ENCODE results near the gene PAIP2B.

The PAIP2B gene

GRCh38 chr2:71216501-71216900, 10.4 kb downstream of the PAIP2B start (continued):
- TF ChIP-seq ZNF792 (tag by site-specific recombination; IDR thresholded peaks at IDR 0.05), result no peak

GRCh38 chr2:71215447-71215846, 11.5 kb downstream of the PAIP2B start:
- POLR2A ChIA-PET, result interaction anchor here (1.5 kb wide), 1 partner anchor 85 kb away, joined by 3 read pairs; the partner anchor contains the start of genes MCEE and MPHOSPH10
- Histone ChIP-seq H3K4me1 (ENCODE audit: control insufficient read depth, insufficient read depth, low read length) (0 out of 2 replicates have a peak, but pooled peaks cover 2% of the 10 kb centered on the region), H3K36me3 (ENCODE audit: control insufficient read depth in 2 of 2, insufficient read depth in 1 of 2, low read length in 2 of 2) (no peaks in the 10 kb centered on the region), H3K9me3 (ENCODE audit: control insufficient read depth, insufficient read depth, low read depth, low read length) (no peaks in the 10 kb centered on the region), H3K4me3 (ENCODE audit: low read depth, low read length) (no peak overlapping the region), H3K27ac (ENCODE audit: extremely low read depth, low read depth, low read length) (no peak overlapping the region)
- TF ChIP-seq ZNF660 (tag by site-specific recombination; IDR thresholded peaks at IDR 0.05) (no peak), ZSCAN30 (tag by site-specific recombination; IDR thresholded peaks at IDR 0.05) (no peak), ELK4 (IDR thresholded peaks at IDR 0.05; ENCODE audit: borderline replicate concordance, low read depth, low read length) (no peak), ZNF148 (tag by site-specific recombination; IDR thresholded peaks at IDR 0.05; ENCODE audit: borderline replicate concordance) (no peak), ZNF654 (tag by site-specific recombination; IDR thresholded peaks at IDR 0.05; ENCODE audit: low read depth) (no peak)
- CTCF ChIA-PET, result interaction anchor here (0.9 to 1.5 kb wide), 2 partner anchors 116 to 295 kb away, joined by 3 to 4 read pairs; partner anchors contain the start of gene ZNF638

GRCh38 chr2:71212336-71212735, 14.6 kb downstream of the PAIP2B start:
- no peak overlapping the region for H3K4me3 ChIP-seq (ENCODE audit: low read depth, low read length)
- ChIA-PET CTCF (interaction anchor here (0.7 to 1.9 kb wide), 3 partner anchors 12 to 567 kb away, joined by 3 to 6 read pairs (median 3); no protein-coding TSS in a partner anchor), POLR2A (no interaction called here)
- no peak for TF ChIP-seq ZNF366 (tag by site-specific recombination; conservative IDR thresholded peaks at IDR 0.05)
- no peak for TF ChIP-seq GLI4 (tag by site-specific recombination; IDR thresholded peaks at IDR 0.05)
- TF ChIP-seq MYNN (tag by site-specific recombination; IDR thresholded peaks at IDR 0.05; ENCODE audit: borderline replicate concordance), result no peak
- TF ChIP-seq ZIC2 (tag by site-specific recombination; IDR thresholded peaks at IDR 0.05), result no peak
- no peak for TF ChIP-seq ZNF19 (tag by site-specific recombination; IDR thresholded peaks at IDR 0.05; ENCODE audit: low read depth)
- TF ChIP-seq BCL6B (tag by site-specific recombination; IDR thresholded peaks at IDR 0.05), result no peak
- no peak for TF ChIP-seq ZNF239 (tag by site-specific recombination; IDR thresholded peaks at IDR 0.05)
- no peak for TF ChIP-seq ZNF837 (tag by site-specific recombination; IDR thresholded peaks at IDR 0.05)
- TF ChIP-seq ZBTB8A (tag by site-specific recombination; IDR thresholded peaks at IDR 0.05), result no peak
- TF ChIP-seq ZNF768 (tag by site-specific recombination; IDR thresholded peaks at IDR 0.05), result no peak
- TF ChIP-seq ZBTB7A (tag by site-specific recombination; IDR thresholded peaks at IDR 0.05; ENCODE audit: low read depth), result no peak
- TF ChIP-seq ZNF248 (tag by site-specific recombination; IDR thresholded peaks at IDR 0.05), result no peak
- TF ChIP-seq ZNF354C (tag by site-specific recombination; IDR thresholded peaks at IDR 0.05; ENCODE audit: borderline replicate concordance, low read depth), result no peak
- TF ChIP-seq ZNF140 (tag by site-specific recombination; IDR thresholded peaks at IDR 0.05), result no peak
- TF ChIP-seq ZNF157 (tag by site-specific recombination; IDR thresholded peaks at IDR 0.05), result no peak
- no peak for TF ChIP-seq ZNF544 (tag by site-specific recombination; IDR thresholded peaks at IDR 0.05)
- no peak for TF ChIP-seq ZNF747 (tag by site-specific recombination; IDR thresholded peaks at IDR 0.05)
- TF ChIP-seq ZNF280D (tag by site-specific recombination; IDR thresholded peaks at IDR 0.05), result no peak
- TF ChIP-seq ZNF843 (tag by site-specific recombination; IDR thresholded peaks at IDR 0.05), result no peak
- no peak overlapping the region for H3K27ac ChIP-seq (ENCODE audit: extremely low read depth, low read depth, low read length)
- no peaks in the 10 kb centered on the region for H3K36me3 ChIP-seq (ENCODE audit: control insufficient read depth in 2 of 2, insufficient read depth in 1 of 2, low read length in 2 of 2)
- H3K4me1 ChIP-seq (ENCODE audit: control insufficient read depth, insufficient read depth, low read length), result 0 out of 2 replicates have a peak, but pooled peaks cover 3% of the 10 kb centered on the region
- no peaks in the 10 kb centered on the region for H3K9me3 ChIP-seq (ENCODE audit: control insufficient read depth, insufficient read depth, low read depth, low read length)

Data from HEK293 (cell line).